Activated naive CD4-positive, alpha-beta T cell treated with anti-CD3 and anti-CD28 coated beads, Interleukin-2, amount 50 U/mL, for 72 hours (primary cell): ENCODE results near the gene SFXN3. TPM values are rescaled to one million over a fixed set of nuclear protein-coding genes. Genes with fewer than 3 reads are reported as not detected.
A peak's percentile ranks its signal among the peaks of the same experiment; 100 is the strongest.

Source experiments
- ATAC-seq, 2 donors: fragments of 150-1000 bp; cut with Tn5 transposase; 2 replicates each; pipeline ENCODE4 v1.10.0; 2021; ENCODE audit warnings: mild to moderate bottlenecking in 2 of 2, moderate library complexity in 2 of 2
- DNase-seq, 2 donors: peaks; one replicate each; pipeline ENCODE4 v3.0.0; 2021 to 2022; ENCODE audit warnings: low spot score in 2 of 2
- H3K27ac Mint-ChIP-seq, 2 donors: one replicate each; pipeline ENCODE4 v1.8.0; 2022; ENCODE audit warnings: mild to moderate bottlenecking in 2 of 2, mixed read lengths in 2 of 2
- H3K36me3 Mint-ChIP-seq, 2 donors: one replicate each; pipeline ENCODE4 v1.8.0; 2022; ENCODE audit warnings: mixed read lengths in 2 of 2
- H3K9me3 Mint-ChIP-seq, 2 donors: one replicate each; pipeline ENCODE4 v1.8.0; 2022; ENCODE audit warnings: mixed read lengths in 2 of 2
- total RNA-seq, 2 donors: library from RNA; stranded (reverse); gene quantifications; one replicate each; pipeline ENCODE4 v1.2.3, GENCODE V29; 2022

Gene SFXN3
- total RNA-seq, 2 donors from 2014 or later = 36.9 to 43.9 TPM

DNA sequence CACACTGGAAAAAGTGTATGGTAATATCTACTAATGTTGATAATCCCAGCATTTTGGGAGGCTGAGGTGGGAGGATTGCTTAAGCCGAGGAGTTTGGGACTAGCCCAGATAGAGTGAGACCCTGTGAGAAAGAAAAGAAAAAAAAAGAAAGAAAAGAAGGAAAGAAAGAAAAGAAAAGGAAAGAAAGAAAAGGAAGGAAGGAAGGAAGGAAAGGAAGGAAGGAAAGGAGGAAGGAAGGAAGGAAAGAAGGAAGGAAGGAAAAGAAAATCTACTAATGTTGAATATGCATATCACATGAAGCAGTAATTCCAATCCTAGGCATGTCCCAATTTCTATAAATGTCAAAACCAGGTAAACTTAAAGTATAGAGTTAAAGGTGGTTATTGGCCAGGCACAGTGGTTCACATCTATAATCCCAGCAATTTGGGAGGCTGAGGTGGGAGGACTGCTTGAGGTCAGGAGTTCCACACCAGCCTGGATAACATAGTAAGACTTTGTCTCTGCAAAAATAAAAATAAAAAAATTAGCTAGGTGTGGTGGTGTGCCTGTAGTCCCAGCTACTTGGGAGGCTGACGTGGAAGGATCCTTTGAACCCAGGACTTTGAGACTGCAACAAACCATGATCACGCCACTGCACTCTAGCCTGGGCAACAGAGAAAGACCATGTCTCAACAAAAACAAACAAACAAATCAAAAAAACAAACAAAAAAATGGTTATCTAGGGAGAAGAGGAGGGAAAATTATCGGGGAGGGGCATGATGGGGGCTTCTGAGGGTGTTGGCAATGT, 25.5 kb downstream of the SFXN3 start:
- Mint-ChIP-seq H3K36me3 (peaks cover 10 to 16% of the 10 kb centered on the region in 2 donors), H3K9me3 (no peaks in the 10 kb centered on the region), H3K27ac (no peak overlapping the region)
- ATAC-seq (no peak), DNase-seq (no peak)

DNA sequence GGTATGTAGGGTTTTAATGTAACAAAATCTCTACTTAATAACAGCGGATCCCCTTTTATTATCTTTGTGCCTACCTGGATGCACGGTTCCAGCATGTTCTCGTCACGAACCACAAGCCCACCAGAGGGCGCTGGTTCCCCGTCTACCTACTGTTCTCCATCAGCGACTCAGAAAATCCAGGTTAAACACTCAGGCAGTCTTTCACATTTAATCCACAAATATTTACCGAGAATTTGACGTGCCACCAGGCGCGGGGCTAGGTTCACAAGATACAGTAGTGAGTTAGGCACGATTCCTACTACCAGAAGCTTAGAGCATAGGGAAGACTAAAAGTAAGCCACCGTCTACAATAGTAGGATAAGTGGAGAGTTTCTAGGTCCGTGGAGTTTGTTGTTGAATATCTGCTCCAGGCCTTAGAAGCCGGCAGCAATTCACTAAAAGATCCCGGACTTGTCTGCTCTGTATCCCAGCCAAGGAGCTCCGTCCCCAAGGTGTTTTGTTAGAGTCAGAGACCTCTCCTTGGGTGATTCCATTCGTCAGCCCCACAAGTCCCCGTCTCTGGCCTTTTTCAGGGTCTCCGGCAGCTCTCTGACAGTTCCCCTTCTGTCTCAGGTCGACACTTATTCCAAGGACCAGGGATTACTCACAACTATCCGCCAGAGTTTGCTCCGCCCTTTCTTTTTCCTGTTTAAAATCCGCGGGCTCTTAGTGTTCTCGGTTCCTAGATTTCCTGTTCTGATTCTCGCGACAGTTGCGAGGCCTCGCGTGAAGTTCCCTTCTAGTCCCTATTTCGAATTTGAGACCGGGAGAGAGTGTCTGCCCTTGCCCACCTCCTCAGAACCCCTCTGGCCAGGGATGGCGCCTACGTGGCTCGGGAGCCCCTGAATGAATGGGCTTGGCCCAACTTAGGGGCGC, 29.3 kb downstream of the SFXN3 start:
- DNase-seq (peak; percentile 94 to 95), ATAC-seq (peak; percentile 81)
- peak overlapping the region; percentile 92 to 95 for H3K27ac Mint-ChIP-seq
- no peaks in the 10 kb centered on the region for H3K9me3 Mint-ChIP-seq
- peaks cover 10 to 11% of the 10 kb centered on the region in 2 donors for H3K36me3 Mint-ChIP-seq

DNA sequence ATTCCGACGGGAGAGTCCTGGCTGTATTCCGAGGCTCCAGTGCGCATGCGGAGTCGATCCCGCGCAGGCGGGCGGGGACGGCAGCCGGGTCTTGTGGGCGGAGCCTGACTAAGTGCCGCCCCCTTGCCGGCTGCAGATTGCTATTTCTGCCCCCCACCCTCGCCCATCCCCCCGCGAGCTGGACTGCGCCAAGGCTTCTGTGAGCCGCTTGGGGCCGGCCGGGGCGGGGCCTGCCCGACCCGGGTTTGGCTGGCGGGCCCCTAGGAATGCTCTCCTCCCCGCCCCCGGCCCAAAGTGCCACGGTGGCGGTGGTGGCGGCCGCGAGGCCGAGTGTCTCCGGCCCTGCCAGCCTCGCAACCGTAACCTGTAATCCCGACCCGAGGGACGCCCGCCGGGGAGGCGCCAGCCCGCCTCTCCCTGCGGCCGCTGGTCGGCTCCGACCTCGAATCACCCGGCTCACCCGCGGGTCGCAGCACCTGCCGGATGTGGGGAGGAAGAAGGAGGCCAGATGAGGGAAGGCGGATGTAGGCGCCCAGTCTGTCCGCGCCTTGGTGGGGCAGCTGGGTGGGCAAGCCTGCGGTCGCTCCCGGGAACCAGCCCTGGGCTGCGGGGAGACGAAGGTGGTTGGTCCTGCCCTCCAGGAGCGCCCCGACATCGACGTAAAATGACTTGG, 30.1 kb downstream of the SFXN3 start:
- ATAC-seq (peak; percentile 68 to 70), DNase-seq (peak in 1 of 2 donors; percentile 83)
- no peaks in the 10 kb centered on the region for H3K9me3 Mint-ChIP-seq
- peaks cover 10 to 11% of the 10 kb centered on the region in 2 donors for H3K36me3 Mint-ChIP-seq
- H3K27ac Mint-ChIP-seq = peak overlapping the region; percentile 92 to 95

DNA sequence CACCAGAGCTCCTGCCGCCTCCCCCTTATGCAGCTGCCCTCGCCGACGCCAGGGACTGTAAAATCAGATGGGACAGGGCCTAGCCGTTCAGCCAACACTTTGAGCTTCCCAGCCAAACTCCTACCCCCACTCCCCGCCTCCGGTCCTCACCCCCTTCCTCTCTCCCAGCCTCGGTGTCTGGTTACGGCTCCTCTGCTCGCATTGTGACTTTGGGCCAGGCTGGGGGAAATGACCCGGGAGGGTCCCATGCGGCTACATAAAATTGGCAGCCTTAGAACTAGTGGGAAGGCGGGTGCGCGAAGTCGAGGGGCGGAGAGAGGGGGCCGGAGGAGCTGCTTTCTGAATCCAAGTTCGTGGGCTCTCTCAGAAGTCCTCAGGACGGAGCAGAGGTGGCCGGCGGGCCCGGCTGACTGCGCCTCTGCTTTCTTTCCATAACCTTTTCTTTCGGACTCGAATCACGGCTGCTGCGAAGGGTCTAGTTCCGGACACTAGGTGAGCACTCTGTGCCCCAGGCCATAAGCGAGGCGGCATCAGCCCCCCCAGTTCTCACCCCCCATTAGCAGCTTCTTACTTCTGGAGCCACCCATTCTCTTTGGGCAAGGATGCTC, 30.7 kb downstream of the SFXN3 start, which contains the start of gene KAZALD1:
TSS of gene KAZALD1 (plus strand) at position 366 of the 608 bp plus-strand sequence. CDS start 604 bp downstream, outside the sequence.
- peaks cover 10 to 11% of the 10 kb centered on the region in 2 donors for H3K36me3 Mint-ChIP-seq
- no peaks in the 10 kb centered on the region for H3K9me3 Mint-ChIP-seq
- ATAC-seq (no peak), DNase-seq (no peak)
- H3K27ac Mint-ChIP-seq = peak within 1 kb of the TSS; percentile 92 to 95

DNA sequence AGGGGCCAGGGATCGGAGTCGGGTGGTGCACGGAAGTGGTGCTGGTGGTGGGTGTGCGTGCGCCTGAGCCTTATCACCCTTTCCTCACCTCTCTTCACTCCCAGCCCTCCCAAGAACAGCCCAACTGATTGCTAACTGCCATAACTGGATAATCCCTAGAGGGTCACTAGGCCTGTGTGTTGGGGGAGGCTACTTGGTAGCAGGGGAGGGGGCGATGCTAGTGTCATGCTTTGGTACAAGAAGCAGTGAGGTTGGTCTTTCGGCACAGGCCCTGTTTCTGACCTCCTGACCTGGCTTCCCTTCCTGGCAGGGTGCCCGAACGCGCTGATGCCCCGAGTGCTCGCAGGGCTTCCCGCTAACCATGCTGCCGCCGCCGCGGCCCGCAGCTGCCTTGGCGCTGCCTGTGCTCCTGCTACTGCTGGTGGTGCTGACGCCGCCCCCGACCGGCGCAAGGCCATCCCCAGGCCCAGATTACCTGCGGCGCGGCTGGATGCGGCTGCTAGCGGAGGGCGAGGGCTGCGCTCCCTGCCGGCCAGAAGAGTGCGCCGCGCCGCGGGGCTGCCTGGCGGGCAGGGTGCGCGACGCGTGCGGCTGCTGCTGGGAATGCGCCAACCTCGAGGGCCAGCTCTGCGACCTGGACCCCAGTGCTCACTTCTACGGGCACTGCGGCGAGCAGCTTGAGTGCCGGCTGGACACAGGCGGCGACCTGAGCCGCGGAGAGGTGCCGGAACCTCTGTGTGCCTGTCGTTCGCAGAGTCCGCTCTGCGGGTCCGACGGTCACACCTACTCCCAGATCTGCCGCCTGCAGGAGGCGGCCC, 31.4 kb downstream of the SFXN3 start:
- peaks cover 10 to 11% of the 10 kb centered on the region in 2 donors for H3K36me3 Mint-ChIP-seq

DNA sequence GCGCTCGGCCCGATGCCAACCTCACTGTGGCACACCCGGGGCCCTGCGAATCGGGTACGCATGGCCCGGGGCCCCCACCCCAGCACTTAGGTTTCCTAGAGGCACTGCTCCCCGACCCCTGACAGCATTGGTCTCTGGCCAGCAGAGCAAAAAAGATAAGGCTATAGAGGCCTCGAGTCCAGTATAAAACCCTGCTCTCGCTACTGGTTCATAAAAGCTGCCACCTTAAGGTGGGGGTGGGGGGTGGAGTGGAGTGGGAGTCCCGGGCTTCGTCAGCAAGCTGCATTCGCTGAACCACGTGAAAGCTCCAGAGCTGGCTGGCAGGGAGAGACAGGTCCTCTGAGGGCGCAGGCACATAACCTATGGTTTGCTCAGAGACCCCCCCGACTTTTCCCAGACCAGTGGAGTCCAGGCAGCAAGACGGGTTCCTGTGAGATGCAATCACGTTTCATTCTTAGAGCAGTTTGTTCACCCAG, 32.1 kb downstream of the SFXN3 start:
- Mint-ChIP-seq H3K9me3 (no peaks in the 10 kb centered on the region), H3K36me3 (peaks cover 10 to 11% of the 10 kb centered on the region in 2 donors), H3K27ac (no peak overlapping the region)
- no peak for ATAC-seq
- DNase-seq = no peak

More for the DNA sequence above, 31.4 kb downstream of the SFXN3 start:
- DNase-seq (peak in 1 of 2 donors; percentile 72), ATAC-seq (peak; percentile 23 to 51)
- no peak overlapping the region for H3K27ac Mint-ChIP-seq
- H3K9me3 Mint-ChIP-seq = no peaks in the 10 kb centered on the region

DNA sequence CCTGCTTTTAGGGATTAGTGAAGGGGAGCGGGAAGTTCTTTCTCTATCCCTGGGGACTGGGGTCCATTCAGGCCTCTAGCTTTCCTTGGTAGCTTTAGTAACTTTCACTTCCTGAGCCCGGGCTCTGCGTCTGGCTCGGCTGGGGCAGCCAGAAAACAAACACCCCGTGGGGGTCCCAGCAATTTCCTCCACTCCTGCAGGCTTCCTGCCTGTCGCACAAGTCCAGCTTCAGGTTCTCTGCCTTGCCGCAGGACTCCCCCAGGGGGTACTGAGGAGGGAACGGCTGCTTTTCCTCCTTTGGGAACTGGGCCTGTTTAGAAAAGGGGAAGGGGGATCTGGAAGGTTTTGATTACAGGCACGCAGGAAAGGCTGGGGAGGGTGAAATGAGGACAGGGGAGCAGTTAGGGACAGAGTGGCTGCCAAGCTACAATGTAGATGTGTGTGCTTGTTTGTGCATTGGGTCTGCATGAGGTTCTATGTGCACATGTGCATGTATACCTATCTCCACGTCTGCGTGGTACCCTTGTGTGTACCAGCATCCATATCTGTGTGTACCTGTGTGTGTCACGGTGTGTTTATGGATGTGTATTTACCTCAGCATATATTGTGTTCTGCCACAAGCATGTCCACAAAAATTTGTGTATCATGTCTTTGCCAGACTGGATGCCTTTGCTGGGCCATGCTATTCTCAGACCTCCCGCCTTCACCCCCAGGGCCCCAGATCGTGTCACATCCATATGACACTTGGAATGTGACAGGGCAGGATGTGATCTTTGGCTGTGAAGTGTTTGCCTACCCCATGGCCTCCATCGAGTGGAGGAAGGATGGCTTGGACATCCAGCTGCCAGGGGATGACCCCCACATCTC, 32.7 kb downstream of the SFXN3 start:
- no peaks in the 10 kb centered on the region for H3K9me3 Mint-ChIP-seq
- no peak for DNase-seq
- no peak overlapping the region for H3K27ac Mint-ChIP-seq
- peaks cover 10 to 11% of the 10 kb centered on the region in 2 donors for H3K36me3 Mint-ChIP-seq
- ATAC-seq = no peak

DNA sequence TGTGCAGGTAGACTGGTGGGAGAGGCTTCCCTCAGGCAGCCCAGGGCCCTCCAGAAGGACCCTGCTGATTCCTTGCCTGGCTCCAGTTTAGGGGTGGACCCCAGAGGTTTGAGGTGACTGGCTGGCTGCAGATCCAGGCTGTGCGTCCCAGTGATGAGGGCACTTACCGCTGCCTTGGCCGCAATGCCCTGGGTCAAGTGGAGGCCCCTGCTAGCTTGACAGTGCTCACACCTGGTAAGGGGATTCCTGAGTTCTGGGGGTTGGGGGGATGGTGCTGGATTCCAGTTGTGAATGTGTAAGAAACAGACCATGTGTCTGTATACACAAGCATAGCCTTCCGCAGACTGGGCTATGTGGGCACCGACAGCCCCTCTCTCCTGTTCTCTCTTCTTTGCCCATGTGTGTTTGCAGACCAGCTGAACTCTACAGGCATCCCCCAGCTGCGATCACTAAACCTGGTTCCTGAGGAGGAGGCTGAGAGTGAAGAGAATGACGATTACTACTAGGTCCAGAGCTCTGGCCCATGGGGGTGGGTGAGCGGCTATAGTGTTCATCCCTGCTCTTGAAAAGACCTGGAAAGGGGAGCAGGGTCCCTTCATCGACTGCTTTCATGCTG, 33.5 kb downstream of the SFXN3 start:
- no peaks in the 10 kb centered on the region for H3K9me3 Mint-ChIP-seq
- H3K27ac Mint-ChIP-seq = no peak overlapping the region
- H3K36me3 Mint-ChIP-seq = peaks cover 8 to 10% of the 10 kb centered on the region in 2 donors
- DNase-seq = no peak
- ATAC-seq = no peak

DNA sequence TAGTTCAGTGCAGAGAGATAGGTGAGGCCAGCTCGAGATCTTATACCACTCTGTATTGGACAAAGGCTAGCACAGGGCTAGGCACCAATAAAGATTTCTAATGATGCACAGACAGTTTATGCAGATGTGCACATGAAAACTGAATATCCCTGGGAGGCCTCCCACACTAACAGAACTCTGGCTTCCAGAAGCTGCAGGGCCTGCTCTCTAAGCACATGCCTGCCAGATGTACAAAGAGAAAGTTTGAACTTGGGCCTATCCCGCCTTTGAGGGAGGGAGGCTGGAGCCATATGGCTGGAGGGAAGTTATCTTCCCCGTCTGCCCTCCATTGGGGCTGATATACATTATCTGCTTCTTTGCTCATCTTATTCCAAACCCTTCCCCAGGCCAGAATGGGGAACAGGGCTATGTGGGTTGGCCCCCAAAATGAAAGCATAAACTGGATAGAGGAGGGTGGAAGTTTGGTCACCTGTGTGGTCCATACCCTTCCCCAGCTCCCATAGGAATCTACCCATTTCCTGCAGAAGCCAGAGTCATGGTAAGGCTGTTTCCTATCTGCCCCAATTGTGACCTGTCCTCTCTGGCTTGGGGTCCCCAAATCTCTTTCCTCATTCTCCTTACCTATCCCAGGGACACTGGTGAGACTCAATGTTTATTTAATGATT, 34.6 kb downstream of the SFXN3 start:
- no peak for DNase-seq
- H3K27ac Mint-ChIP-seq = no peak overlapping the region
- no peak for ATAC-seq
- peaks cover 0 to 2% of the 10 kb centered on the region in 2 donors for H3K36me3 Mint-ChIP-seq
- no peaks in the 10 kb centered on the region for H3K9me3 Mint-ChIP-seq

DNA sequence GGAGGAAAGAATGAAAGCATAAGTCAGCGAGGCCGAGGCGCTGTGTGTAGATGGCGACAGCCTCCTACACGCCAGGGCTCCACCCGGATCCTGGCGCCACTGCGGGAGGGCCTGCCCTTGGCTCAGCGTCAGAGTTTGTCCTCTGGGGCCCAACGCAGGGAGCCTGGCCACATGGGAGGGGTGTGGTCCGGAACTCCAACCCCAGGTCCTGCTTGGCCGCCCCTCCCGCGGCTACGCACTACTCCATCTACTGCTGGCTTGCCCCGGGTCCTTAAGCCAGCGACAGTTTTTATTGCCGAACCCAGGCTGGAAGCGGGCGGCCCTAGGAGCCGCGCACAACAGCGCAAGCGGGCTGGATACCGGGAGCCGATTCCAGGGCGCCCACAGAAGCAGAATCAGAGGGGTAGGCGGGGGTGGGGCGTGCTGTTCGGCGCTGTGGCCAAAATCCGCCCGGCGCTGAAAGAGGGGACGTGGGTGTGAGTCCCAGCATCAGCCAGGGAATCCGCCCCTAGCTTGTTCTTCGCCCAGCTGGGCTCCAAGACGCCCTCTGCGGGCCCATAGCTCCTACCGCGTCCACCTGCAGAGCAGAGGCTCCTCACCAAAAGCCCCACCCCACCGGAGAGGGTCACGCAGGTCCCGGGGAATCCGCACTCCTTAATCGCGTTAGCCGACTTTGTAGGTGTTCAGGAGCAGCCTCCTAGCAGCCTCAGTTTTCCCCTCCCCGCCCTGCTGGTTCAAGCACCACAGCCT, 35.3 kb downstream of the SFXN3 start:
- H3K27ac Mint-ChIP-seq = no peak overlapping the region
- H3K9me3 Mint-ChIP-seq = no peaks in the 10 kb centered on the region
- peak; percentile 28 to 59 for ATAC-seq
- H3K36me3 Mint-ChIP-seq = no peaks in the 10 kb centered on the region
- DNase-seq = peak in 1 of 2 donors; percentile 53

DNA sequence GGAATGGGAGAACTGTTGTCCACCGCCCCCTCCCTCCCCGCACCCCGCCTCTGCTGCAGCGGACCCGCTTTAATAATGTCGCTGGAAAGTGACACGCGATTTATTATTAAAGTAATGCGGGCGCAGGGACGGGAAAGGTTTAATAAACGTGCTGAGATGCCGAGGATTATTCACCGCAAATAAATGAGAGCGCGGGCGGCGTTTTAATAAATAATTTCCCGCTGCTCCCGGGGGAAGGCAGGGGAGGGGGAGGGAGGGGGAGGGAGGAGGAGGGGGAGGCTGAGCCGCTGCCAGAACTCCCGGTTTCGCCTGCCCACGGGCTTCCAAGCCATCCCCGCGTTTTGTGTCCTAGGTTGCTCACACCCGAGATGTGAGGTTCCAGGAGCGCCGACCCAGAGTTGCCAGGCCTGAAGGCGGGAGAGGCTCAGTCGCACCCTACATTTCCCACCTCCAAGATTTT, 35.9 kb downstream of the SFXN3 start:
- ATAC-seq (no peak), DNase-seq (no peak)
- H3K27ac Mint-ChIP-seq = no peak overlapping the region
- H3K36me3 Mint-ChIP-seq = no peaks in the 10 kb centered on the region
- no peaks in the 10 kb centered on the region for H3K9me3 Mint-ChIP-seq

DNA sequence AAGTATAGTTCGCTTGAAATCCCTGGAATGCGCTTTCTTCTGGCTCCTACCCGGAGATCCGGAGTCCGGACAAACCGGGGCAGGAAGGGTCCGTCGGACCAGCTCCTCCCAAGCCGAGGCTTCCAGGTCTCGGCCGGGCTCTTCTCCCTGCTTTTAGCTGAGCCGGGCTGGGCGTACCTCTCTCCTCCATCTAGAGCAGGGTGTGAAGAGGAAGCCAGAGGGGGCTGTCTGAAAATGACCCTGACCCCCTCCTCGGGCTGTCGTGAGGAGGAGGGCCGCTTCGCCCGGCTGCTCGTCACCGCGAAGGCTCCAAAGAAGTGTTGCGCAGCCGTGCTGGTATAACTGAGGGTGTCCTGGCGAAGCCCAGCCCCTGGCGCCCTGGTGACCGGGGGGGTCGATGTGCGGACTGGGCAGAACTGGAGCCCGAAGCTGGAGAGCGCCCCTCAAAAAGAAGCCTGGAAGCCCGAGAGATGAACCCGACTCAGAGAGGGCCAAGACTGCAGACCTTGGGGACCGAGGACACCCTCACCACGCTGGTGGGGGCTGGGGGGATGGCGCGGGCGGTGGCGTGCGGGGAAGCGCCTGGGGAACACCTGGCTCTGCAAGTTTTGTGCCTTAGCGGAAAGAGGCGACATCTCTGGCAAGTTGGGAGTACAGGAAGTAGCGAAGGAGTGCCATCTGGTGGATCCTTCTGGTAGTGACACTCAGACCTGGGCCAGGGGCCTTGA, 36.5 kb downstream of the SFXN3 start:
- no peaks in the 10 kb centered on the region for H3K36me3 Mint-ChIP-seq
- no peaks in the 10 kb centered on the region for H3K9me3 Mint-ChIP-seq
- peak; percentile 73 to 83 for ATAC-seq
- peak; percentile 80 to 84 for DNase-seq
- H3K27ac Mint-ChIP-seq = no peak overlapping the region

DNA sequence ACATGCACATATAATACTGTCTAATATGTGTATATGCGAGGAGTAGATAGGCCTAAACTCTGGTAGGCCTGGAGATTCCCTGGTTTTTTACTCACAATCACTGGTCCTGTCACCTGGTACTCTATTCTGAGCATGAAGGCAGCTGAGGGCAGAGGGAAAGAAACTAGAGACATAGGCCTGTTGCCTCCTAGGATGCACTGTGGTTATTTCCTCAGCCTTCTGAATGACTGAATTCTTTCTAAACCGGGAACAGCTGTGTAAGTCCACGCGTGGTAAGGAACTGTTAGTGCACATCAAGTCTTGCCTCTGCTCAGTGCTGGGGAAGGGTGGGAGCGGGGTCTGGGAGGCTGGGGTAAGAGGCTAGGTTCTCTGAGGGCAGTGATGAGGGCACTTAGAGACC, 38.4 kb downstream of the SFXN3 start:
- no peak for ATAC-seq
- no peak for DNase-seq
- H3K9me3 Mint-ChIP-seq = no peaks in the 10 kb centered on the region
- H3K36me3 Mint-ChIP-seq = no peaks in the 10 kb centered on the region
- H3K27ac Mint-ChIP-seq = no peak overlapping the region
